ENCODE results near the gene ARGLU1. TPM values are rescaled to one million over a fixed set of nuclear protein-coding genes. Genes with fewer than 3 reads are reported as not detected.

Gene ARGLU1
- total RNA-seq, 3 donors from 2014 or later: 122 to 181 (median 136) TPM

- H3K9me3 ChIP-seq: no peaks in the 10 kb centered on the region
- no peak overlapping the region for H3K4me3 ChIP-seq
- no peak for DNase-seq (ENCODE audit: low spot score in 2 of 2)
- H3K36me3 ChIP-seq: no peaks in the 10 kb centered on the region
- no peaks in the 10 kb centered on the region for H3K4me1 ChIP-seq
- H3K27me3 ChIP-seq: no peaks in the 10 kb centered on the region
- no peak overlapping the region for H3K27ac ChIP-seq
- intact Hi-C loops (cut with DNase I; ENCODE audit: low total_unique reads): loop anchor here (10.0 kb wide), 1 partner anchor 845 kb away; no protein-coding TSS in a partner anchor
- TF ChIP-seq CTCF (IDR thresholded peaks at IDR 0.05): no peak
- TF ChIP-seq POLR2A (IDR thresholded peaks at IDR 0.05): no peak
These were observed 32.2 kb upstream of the ARGLU1 start for GRCh38 chr13:106599875-106600797.

- no peaks in the 10 kb centered on the region for H3K36me3 ChIP-seq
- H3K4me1 ChIP-seq: no peaks in the 10 kb centered on the region
- DNase-seq (ENCODE audit: low spot score in 2 of 2): no peak
- no peak overlapping the region for H3K4me3 ChIP-seq
- no peaks in the 10 kb centered on the region for H3K27me3 ChIP-seq
- intact Hi-C loops (cut with DNase I; ENCODE audit: low total_unique reads): loop anchor here (10.0 kb wide), 1 partner anchor 847 kb away; no protein-coding TSS in a partner anchor
- TF ChIP-seq CTCF (IDR thresholded peaks at IDR 0.05) (no peak), POLR2A (IDR thresholded peaks at IDR 0.05) (no peak), POLR2AphosphoS5 (IDR thresholded peaks at IDR 0.05) (no peak)
- no peak overlapping the region for H3K27ac ChIP-seq
- no peaks in the 10 kb centered on the region for H3K9me3 ChIP-seq
These were observed 29.9 kb upstream of the ARGLU1 start for GRCh38 chr13:106597749-106598395.

- Histone ChIP-seq H3K27ac (peak overlapping the region in 1 of 2 donors; percentile 48), H3K9me3 (no peaks in the 10 kb centered on the region), H3K27me3 (no peaks in the 10 kb centered on the region), H3K4me1 (no peaks in the 10 kb centered on the region), H3K4me3 (no peak overlapping the region), H3K36me3 (no peaks in the 10 kb centered on the region)
- no peak for DNase-seq (ENCODE audit: low spot score in 2 of 2)
- TF ChIP-seq POLR2AphosphoS5 (IDR thresholded peaks at IDR 0.05): no peak
- TF ChIP-seq CTCF (IDR thresholded peaks at IDR 0.05): no peak
- no peak for TF ChIP-seq POLR2A (IDR thresholded peaks at IDR 0.05)
- intact Hi-C loops (cut with DNase I; ENCODE audit: low total_unique reads): loop anchor here (10.0 kb wide), 1 partner anchor 848 kb away; no protein-coding TSS in a partner anchor
These were observed 29.2 kb upstream of the ARGLU1 start for GRCh38 chr13:106597186-106597585.

- H3K27me3 ChIP-seq: no peaks in the 10 kb centered on the region
- no peaks in the 10 kb centered on the region for H3K4me1 ChIP-seq
- H3K4me3 ChIP-seq: no peak overlapping the region
- no peak for TF ChIP-seq POLR2A (IDR thresholded peaks at IDR 0.05)
- TF ChIP-seq POLR2AphosphoS5 (IDR thresholded peaks at IDR 0.05): no peak
- TF ChIP-seq CTCF (IDR thresholded peaks at IDR 0.05): no peak
- peak overlapping the region in 1 of 2 donors; percentile 63 for H3K27ac ChIP-seq
- H3K9me3 ChIP-seq: no peaks in the 10 kb centered on the region
- intact Hi-C loops (cut with DNase I; ENCODE audit: low total_unique reads): loop anchor here (10.0 kb wide), 1 partner anchor 848 kb away; no protein-coding TSS in a partner anchor
- no peaks in the 10 kb centered on the region for H3K36me3 ChIP-seq
- DNase-seq (ENCODE audit: low spot score in 2 of 2): no peak
These were observed 28.5 kb upstream of the ARGLU1 start for GRCh38 chr13:106596275-106596937.

All from breast epithelium (tissue), 4 donors.